Right cardiac atrium (tissue), 5 donors: ENCODE data around the gene MRPS16. TPM values are rescaled to one million over a fixed set of nuclear protein-coding genes. Genes with fewer than 3 reads are reported as not detected.

ENCODE experiments used
- ATAC-seq, 2 donors: fragments of 200-7000 bp; cut with Tn5 transposase; one replicate each; pipeline versions ENCODE4 v1.8.0 to v1.9.1; 2020; ENCODE audit warnings: moderate library complexity in 2 of 2, mild to moderate bottlenecking in 1 of 2
- DNase-seq, 3 donors: peaks; one replicate each; pipeline ENCODE4 v3.0.0-alpha.2; 2020
- H3K27ac ChIP-seq: one replicate; pipeline ENCODE4 v1.5.1; 2013; ENCODE audit warnings: mild to moderate bottlenecking, low read length, control low read depth, moderate library complexity
- H3K27me3 ChIP-seq: one replicate; pipeline ENCODE4 v1.6.1; 2013; ENCODE audit not compliant: control insufficient read depth, insufficient read depth
- H3K4me1 ChIP-seq: one replicate; pipeline ENCODE4 v1.6.1; 2013; ENCODE audit warnings: low read length; ENCODE audit not compliant: control insufficient read depth, insufficient read depth
- H3K4me3 ChIP-seq: one replicate; pipeline ENCODE4 v1.5.1; 2013; ENCODE audit warnings: low read length, control low read depth
- H3K9me3 ChIP-seq: one replicate; pipeline ENCODE4 v1.6.1; 2013; ENCODE audit warnings: low read length; ENCODE audit not compliant: control insufficient read depth
- WGBS: extraction: QIAGEN DNeasy Blood & Tissue Kit; methylation state at CpG from one replicate; pipeline ENCODE4 v1.1.7; 2013; 5-methylcytosine and 5-hydroxymethylcytosine counted together
- intact Hi-C, 4 donors: fragments of 100-400 bp; cut with DNase I; formaldehyde crosslinking; loops; one replicate each; pipeline versions ENCODE4 v1.11.0 to v1.14.0; 2022 to 2023
- long read RNA-seq, 4 donors: library from polyadenylated mRNA; unstranded; transcript quantifications; one replicate each; pipeline ENCODE4 v2.0.0, GENCODE V29; 2020 to 2021
- polyA plus RNA-seq: library from polyadenylated mRNA; stranded (reverse); fragments of 200-250 nt; gene quantifications from one replicate; pipeline ENCODE4 v1.2.3, GENCODE V29; 2013
- total RNA-seq, 4 donors: library from RNA; stranded (reverse); fragmentation: NEBNext Ultra II Directional; extraction: Animal tissue kit (Norgen Biotek cat#: 25700); gene quantifications; one replicate each; pipeline ENCODE4 v1.2.1, GENCODE V29; 2021
- donor health status: healthy with polysubstance abuse.
- donor health status: DM: no; HTN: yes; CAD: no.
- donor health status: DM: no; HTN: no; CAD: no.
- donor health status: DM: no; HTN: yes; CAD: no; lungs with severe emphysema.
- donor health status: DM: yes; HTN: yes; CAD: no.

The MRPS16 gene
- 10 to 100 TPM; 66.9 to 85.1 (median 79.3) TPM for total RNA-seq
- polyA plus RNA-seq = 80.0 TPM
- long read RNA-seq, donor 1, transcript MRPS16-202 (3 exons, 2,634 nt) = major isoform, 175 of 188 reads
- long read RNA-seq, donor 1, partial matches to known transcripts = 3 of 188 reads
- long read RNA-seq, donor 1, other reads (novel, unspliced or antisense) = 7 of 188 reads
- long read RNA-seq, donor 2, transcript MRPS16-202 (3 exons, 2,634 nt) = major isoform, 62 of 72 reads
- long read RNA-seq, donor 2, partial matches to known transcripts = 8 of 72 reads
- long read RNA-seq, donor 2, other reads (novel, unspliced or antisense) = 2 of 72 reads
- long read RNA-seq, donor 3, transcript MRPS16-202 (3 exons, 2,634 nt) = major isoform, 216 of 270 reads
- long read RNA-seq, donor 3, partial matches to known transcripts = 24 of 270 reads
- long read RNA-seq, donor 3, other reads (novel, unspliced or antisense) = 27 of 270 reads
- long read RNA-seq, donor 4, transcript MRPS16-202 (3 exons, 2,634 nt) = major isoform, 78 of 82 reads
- long read RNA-seq, donor 4, partial matches to known transcripts = 1 of 82 reads
- long read RNA-seq, donor 4, other reads (novel, unspliced or antisense) = 3 of 82 reads

- DNase-seq (peak; percentile 93 to 97 (median 95)), ATAC-seq (peak; percentile 98 to 99)
- Histone ChIP-seq H3K4me1 (peaks cover 4% of the 10 kb centered on the region), H3K27me3 (no peaks in the 10 kb centered on the region), H3K9me3 (no peaks in the 10 kb centered on the region), H3K27ac (peak within 1 kb of the TSS; percentile 89), H3K4me3 (peak within 1 kb of the TSS; percentile 63)
- under 1% methylated on average over 51 of the region's 51 CpGs for WGBS
- intact Hi-C loops = no loop called here
Measured at GRCh38 chr10:73252445-73253224, at the start of gene MRPS16. MRPS16 (minus strand) TSS chr10:73252644; CDS start chr10:73252482, 162 bp downstream.

- Histone ChIP-seq H3K9me3 (no peaks in the 10 kb centered on the region), H3K27me3 (no peaks in the 10 kb centered on the region), H3K4me3 (no peak overlapping the region), H3K27ac (no peak overlapping the region), H3K4me1 (no peaks in the 10 kb centered on the region)
- WGBS = 75% methylated on average over 3 of the region's 3 CpGs
- ATAC-seq (no peak), DNase-seq (no peak)
- intact Hi-C loops = no loop called here
Measured at GRCh38 chr10:73296946-73297345, 44.5 kb upstream of the MRPS16 start.

GRCh38 chr10:73293461-73293860 lies 41.0 kb upstream of the MRPS16 start:
- Histone ChIP-seq H3K4me3 (no peak overlapping the region), H3K27ac (no peak overlapping the region), H3K27me3 (no peaks in the 10 kb centered on the region), H3K4me1 (no peaks in the 10 kb centered on the region), H3K9me3 (no peaks in the 10 kb centered on the region)
- intact Hi-C loops = no loop called here
- ATAC-seq (no peak), DNase-seq (no peak)
- 79% methylated on average over 3 of the region's 3 CpGs for WGBS

GRCh38 chr10:73289958-73290357 lies 37.5 kb upstream of the MRPS16 start:
- DNase-seq (no peak), ATAC-seq (no peak)
- H3K27ac ChIP-seq = no peak overlapping the region
- no peaks in the 10 kb centered on the region for H3K4me1 ChIP-seq
- 97% methylated on average over 1 of the region's 1 CpG for WGBS
- no peak overlapping the region for H3K4me3 ChIP-seq
- intact Hi-C loops = no loop called here
- no peaks in the 10 kb centered on the region for H3K9me3 ChIP-seq
- H3K27me3 ChIP-seq = no peaks in the 10 kb centered on the region

- H3K9me3 ChIP-seq = no peaks in the 10 kb centered on the region
- no peak overlapping the region for H3K4me3 ChIP-seq
- H3K27ac ChIP-seq = no peak overlapping the region
- WGBS = 85% methylated on average over 1 of the region's 1 CpG
- H3K4me1 ChIP-seq = no peaks in the 10 kb centered on the region
- ATAC-seq (no peak), DNase-seq (no peak)
- H3K27me3 ChIP-seq = no peaks in the 10 kb centered on the region
- intact Hi-C loops = no loop called here
Measured at GRCh38 chr10:73287441-73287840, 35.0 kb upstream of the MRPS16 start.

GRCh38 chr10:73281097-73281496 lies 28.7 kb upstream of the MRPS16 start:
- intact Hi-C loops = no loop called here
- no peak for ATAC-seq

GRCh38 chr10:73264423-73264822 lies 12.0 kb upstream of the MRPS16 start:
- intact Hi-C loops = no loop called here
- no peaks in the 10 kb centered on the region for H3K9me3 ChIP-seq
- H3K4me1 ChIP-seq = no peaks in the 10 kb centered on the region
- WGBS = 88% methylated on average over 2 of the region's 2 CpGs
- H3K27me3 ChIP-seq = no peaks in the 10 kb centered on the region
- DNase-seq (no peak), ATAC-seq (no peak)
- no peak overlapping the region for H3K27ac ChIP-seq
- H3K4me3 ChIP-seq = no peak overlapping the region

More at GRCh38 chr10:73281097-73281496, 28.7 kb upstream of the MRPS16 start:
- Histone ChIP-seq H3K27me3 (no peaks in the 10 kb centered on the region), H3K27ac (no peak overlapping the region), H3K4me3 (no peak overlapping the region), H3K9me3 (no peaks in the 10 kb centered on the region), H3K4me1 (no peaks in the 10 kb centered on the region)
- 84% methylated on average over 3 of the region's 3 CpGs for WGBS
- no peak for DNase-seq

- H3K4me1 ChIP-seq = no peaks in the 10 kb centered on the region
- no peak overlapping the region for H3K4me3 ChIP-seq
- DNase-seq (no peak), ATAC-seq (no peak)
- intact Hi-C loops = no loop called here
- H3K27me3 ChIP-seq = no peaks in the 10 kb centered on the region
- WGBS = 46% methylated on average over 1 of the region's 1 CpG
- H3K27ac ChIP-seq = no peak overlapping the region
- H3K9me3 ChIP-seq = no peaks in the 10 kb centered on the region
Measured at GRCh38 chr10:73263693-73264347, 11.4 kb upstream of the MRPS16 start.

GRCh38 chr10:73262880-73263555 lies 10.6 kb upstream of the MRPS16 start:
- Histone ChIP-seq H3K27ac (no peak overlapping the region), H3K9me3 (no peaks in the 10 kb centered on the region), H3K4me1 (no peaks in the 10 kb centered on the region), H3K4me3 (no peak overlapping the region), H3K27me3 (no peaks in the 10 kb centered on the region)
- DNase-seq = no peak
- intact Hi-C loops = no loop called here
- WGBS = 75% methylated on average over 5 of the region's 5 CpGs
- no peak for ATAC-seq

GRCh38 chr10:73262105-73262730 lies 9.8 kb upstream of the MRPS16 start:
- no peak for ATAC-seq
- no peak overlapping the region for H3K27ac ChIP-seq
- WGBS = 57% methylated on average over 4 of the region's 4 CpGs
- H3K4me1 ChIP-seq = no peaks in the 10 kb centered on the region
- intact Hi-C loops = no loop called here
- no peaks in the 10 kb centered on the region for H3K9me3 ChIP-seq
- DNase-seq = no peak
- no peaks in the 10 kb centered on the region for H3K27me3 ChIP-seq
- H3K4me3 ChIP-seq = no peak overlapping the region
